ENCODE measurements around the gene YLPM1.

The YLPM1 gene

GRCh38 chr14:74826574-74826973 lies 63.5 kb downstream of the YLPM1 start:
- H3K27me3 ChIP-seq (ENCODE audit: control insufficient read depth in 1 of 2, insufficient read depth in 1 of 2, low read length in 2 of 2) = no peaks in the 10 kb centered on the region
- H2BK120ac ChIP-seq (ENCODE audit: low read depth, low read length) = no peak overlapping the region
- H3K14ac ChIP-seq (ENCODE audit: low read length in 2 of 2) = no peak overlapping the region
- H3K4me2 ChIP-seq (ENCODE audit: low read length, poor library complexity, severe bottlenecking) = no peak overlapping the region
- H2BK5ac ChIP-seq (ENCODE audit: low read depth, low read length, poor library complexity, severe bottlenecking) = no peak overlapping the region
- H2BK12ac ChIP-seq (ENCODE audit: low read length in 2 of 2) = no peak overlapping the region
- H3K36me3 ChIP-seq (ENCODE audit: control insufficient read depth in 1 of 2, insufficient read depth in 2 of 2, low read depth in 1 of 2, low read length in 2 of 2) = peaks cover 6 to 62% of the 10 kb centered on the region in 2 experiments
- H3K27ac ChIP-seq (ENCODE audit: low read length, poor library complexity, severe bottlenecking) = no peak overlapping the region
- H3K79me1 ChIP-seq (replicated peaks; ENCODE audit: low read length, poor library complexity, severe bottlenecking) = peaks cover 19% of the 10 kb centered on the region
- H3K4me1 ChIP-seq (ENCODE audit: control insufficient read depth, insufficient read depth, low read depth, low read length) = no peaks in the 10 kb centered on the region
- no peaks in the 10 kb centered on the region for H3K9me3 ChIP-seq (ENCODE audit: control insufficient read depth, low read length)
- H4K91ac ChIP-seq (ENCODE audit: low read length) = no peak overlapping the region
- H2AK5ac ChIP-seq (ENCODE audit: low read length, severe bottlenecking) = no peak overlapping the region
- H3K18ac ChIP-seq (ENCODE audit: low read depth in 1 of 2, low read length in 2 of 2) = no peak overlapping the region
- H3K4ac ChIP-seq (ENCODE audit: low read depth in 1 of 2, low read length in 2 of 2) = no peak overlapping the region
- no peak overlapping the region for H2AFZ ChIP-seq (ENCODE audit: low read depth, low read length)
- DNase-seq = no peak
- H2BK15ac ChIP-seq (ENCODE audit: low read depth, poor library complexity, severe bottlenecking) = no peak overlapping the region
- no peak overlapping the region for H3K23ac ChIP-seq (ENCODE audit: low read length in 2 of 2)
- H3K4me3 ChIP-seq (ENCODE audit: insufficient read depth in 1 of 2, low read depth in 1 of 2, low read length in 2 of 2) = no peak overlapping the region
- H3K9ac ChIP-seq (ENCODE audit: low read length) = no peak overlapping the region
- no peak overlapping the region for H4K8ac ChIP-seq (ENCODE audit: low read length)

DNA sequence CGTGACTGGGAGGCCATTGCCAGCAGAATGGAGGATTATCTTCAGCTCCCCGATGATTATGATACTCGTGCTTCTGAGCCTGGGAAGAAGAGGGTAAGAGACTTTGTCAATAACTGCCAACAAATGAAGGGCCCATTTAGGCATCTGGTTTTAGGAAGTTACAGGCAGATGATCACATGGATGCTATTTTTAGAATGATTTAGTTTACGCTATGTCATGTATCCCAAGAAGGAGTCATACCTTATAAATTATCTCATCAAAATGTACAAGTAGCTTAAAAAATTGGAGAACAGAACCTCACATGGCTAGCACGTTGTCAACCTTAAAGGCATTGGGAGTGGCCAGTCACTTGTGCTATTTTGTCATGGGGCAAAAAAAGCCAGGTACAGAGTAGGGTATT lies 66.1 kb downstream of the YLPM1 start:
- H3K14ac ChIP-seq (ENCODE audit: low read length in 2 of 2) = no peak overlapping the region
- H2AFZ ChIP-seq (ENCODE audit: low read depth, low read length) = no peak overlapping the region
- no peaks in the 10 kb centered on the region for H3K27me3 ChIP-seq (ENCODE audit: control insufficient read depth in 1 of 2, insufficient read depth in 1 of 2, low read length in 2 of 2)
- H2BK15ac ChIP-seq (ENCODE audit: low read depth, poor library complexity, severe bottlenecking) = no peak overlapping the region
- 97% methylated on average over 4 of the region's 5 CpGs for WGBS
- no peak overlapping the region for H2BK5ac ChIP-seq (ENCODE audit: low read depth, low read length, poor library complexity, severe bottlenecking)
- peaks cover 6 to 46% of the 10 kb centered on the region in 2 experiments for H3K36me3 ChIP-seq (ENCODE audit: control insufficient read depth in 1 of 2, insufficient read depth in 2 of 2, low read depth in 1 of 2, low read length in 2 of 2)
- no peak overlapping the region for H2AK5ac ChIP-seq (ENCODE audit: low read length, severe bottlenecking)
- no peak overlapping the region for H4K8ac ChIP-seq (ENCODE audit: low read length)
- peaks cover 4% of the 10 kb centered on the region for H3K4me1 ChIP-seq (ENCODE audit: control insufficient read depth, insufficient read depth, low read depth, low read length)
- H3K9ac ChIP-seq (ENCODE audit: low read length) = no peak overlapping the region
- no peak overlapping the region for H2BK120ac ChIP-seq (ENCODE audit: low read depth, low read length)
- no peak for DNase-seq
- no peak overlapping the region for H4K91ac ChIP-seq (ENCODE audit: low read length)
- no peak overlapping the region for H3K27ac ChIP-seq (ENCODE audit: low read length, poor library complexity, severe bottlenecking)
- no peak overlapping the region for H3K18ac ChIP-seq (ENCODE audit: low read depth in 1 of 2, low read length in 2 of 2)
- H3K4ac ChIP-seq (ENCODE audit: low read depth in 1 of 2, low read length in 2 of 2) = no peak overlapping the region
- no peak overlapping the region for H3K23ac ChIP-seq (ENCODE audit: low read length in 2 of 2)
- peaks cover 19% of the 10 kb centered on the region for H3K79me1 ChIP-seq (replicated peaks; ENCODE audit: low read length, poor library complexity, severe bottlenecking)
- no peak overlapping the region for H3K4me3 ChIP-seq (ENCODE audit: insufficient read depth in 1 of 2, low read depth in 1 of 2, low read length in 2 of 2)
- H2BK12ac ChIP-seq (ENCODE audit: low read length in 2 of 2) = no peak overlapping the region
- no peaks in the 10 kb centered on the region for H3K9me3 ChIP-seq (ENCODE audit: control insufficient read depth, low read length)
- no peak overlapping the region for H3K4me2 ChIP-seq (ENCODE audit: low read length, poor library complexity, severe bottlenecking)

DNA sequence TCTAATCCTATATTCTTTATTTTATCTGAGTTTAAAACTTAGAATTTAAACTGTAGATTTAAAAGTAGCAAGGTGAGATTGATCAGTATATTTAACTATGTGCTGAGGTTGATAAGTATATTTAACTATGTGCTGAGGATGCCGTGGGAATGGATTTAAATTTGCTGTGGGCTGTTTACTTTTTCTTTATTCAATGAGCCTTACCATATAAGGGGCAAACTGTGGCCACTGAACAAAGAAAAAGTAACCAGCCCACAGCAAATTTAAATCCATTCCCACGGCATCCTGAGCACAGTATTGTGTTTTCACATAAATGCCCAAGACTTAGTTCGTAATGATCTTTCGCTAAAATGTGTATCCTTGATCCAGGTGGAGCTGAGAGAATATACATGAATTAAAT lies 69.7 kb downstream of the YLPM1 start:
- H3K14ac ChIP-seq (ENCODE audit: low read length in 2 of 2) = no peak overlapping the region
- WGBS = 100% methylated on average over 2 of the region's 4 CpGs

GRCh38 chr14:74834692-74835392 lies 71.7 kb downstream of the YLPM1 start:
- Histone ChIP-seq H3K23ac (ENCODE audit: low read length in 2 of 2) (no peak overlapping the region), H2BK5ac (ENCODE audit: low read depth, low read length, poor library complexity, severe bottlenecking) (peak overlapping the region; percentile 46), H3K14ac (ENCODE audit: low read length in 2 of 2) (no peak overlapping the region), H3K36me3 (ENCODE audit: control insufficient read depth in 1 of 2, insufficient read depth in 2 of 2, low read depth in 1 of 2, low read length in 2 of 2) (peaks cover 3 to 34% of the 10 kb centered on the region in 2 experiments), H3K27me3 (ENCODE audit: control insufficient read depth in 1 of 2, insufficient read depth in 1 of 2, low read length in 2 of 2) (no peaks in the 10 kb centered on the region), H3K4me3 (ENCODE audit: insufficient read depth in 1 of 2, low read depth in 1 of 2, low read length in 2 of 2) (no peak overlapping the region), H4K91ac (ENCODE audit: low read length) (no peak overlapping the region), H4K8ac (ENCODE audit: low read length) (no peak overlapping the region), H3K9me3 (ENCODE audit: control insufficient read depth, low read length) (no peaks in the 10 kb centered on the region), H3K4ac (ENCODE audit: low read depth in 1 of 2, low read length in 2 of 2) (no peak overlapping the region), H2AK5ac (ENCODE audit: low read length, severe bottlenecking) (no peak overlapping the region), H2BK12ac (ENCODE audit: low read length in 2 of 2) (no peak overlapping the region), H3K4me2 (ENCODE audit: low read length, poor library complexity, severe bottlenecking) (peak overlapping the region; percentile 9), H3K27ac (ENCODE audit: low read length, poor library complexity, severe bottlenecking) (peak overlapping the region; percentile 69), H2BK15ac (ENCODE audit: low read depth, poor library complexity, severe bottlenecking) (no peak overlapping the region), H3K4me1 (ENCODE audit: control insufficient read depth, insufficient read depth, low read depth, low read length) (peaks cover 6% of the 10 kb centered on the region), H2AFZ (ENCODE audit: low read depth, low read length) (no peak overlapping the region), H3K79me1 (replicated peaks; ENCODE audit: low read length, poor library complexity, severe bottlenecking) (peaks cover 9% of the 10 kb centered on the region), H2BK120ac (ENCODE audit: low read depth, low read length) (no peak overlapping the region), H3K9ac (ENCODE audit: low read length) (no peak overlapping the region), H3K18ac (ENCODE audit: low read depth in 1 of 2, low read length in 2 of 2) (no peak overlapping the region)
- peak; percentile 18 for DNase-seq
- 82% methylated on average over 3 of the region's 5 CpGs for WGBS

More for the DNA sequence above, 69.7 kb downstream of the YLPM1 start:
- no peak overlapping the region for H2BK15ac ChIP-seq (ENCODE audit: low read depth, poor library complexity, severe bottlenecking)
- H3K9ac ChIP-seq (ENCODE audit: low read length) = no peak overlapping the region
- H3K23ac ChIP-seq (ENCODE audit: low read length in 2 of 2) = no peak overlapping the region
- no peak overlapping the region for H4K8ac ChIP-seq (ENCODE audit: low read length)
- no peaks in the 10 kb centered on the region for H3K27me3 ChIP-seq (ENCODE audit: control insufficient read depth in 1 of 2, insufficient read depth in 1 of 2, low read length in 2 of 2)
- H3K4ac ChIP-seq (ENCODE audit: low read depth in 1 of 2, low read length in 2 of 2) = no peak overlapping the region
- H3K79me1 ChIP-seq (replicated peaks; ENCODE audit: low read length, poor library complexity, severe bottlenecking) = peaks cover 15% of the 10 kb centered on the region
- H3K18ac ChIP-seq (ENCODE audit: low read depth in 1 of 2, low read length in 2 of 2) = no peak overlapping the region
- no peak overlapping the region for H4K91ac ChIP-seq (ENCODE audit: low read length)
- no peak overlapping the region for H2AK5ac ChIP-seq (ENCODE audit: low read length, severe bottlenecking)
- H3K4me1 ChIP-seq (ENCODE audit: control insufficient read depth, insufficient read depth, low read depth, low read length) = peaks cover 6% of the 10 kb centered on the region
- no peak overlapping the region for H3K4me2 ChIP-seq (ENCODE audit: low read length, poor library complexity, severe bottlenecking)
- H3K4me3 ChIP-seq (ENCODE audit: insufficient read depth in 1 of 2, low read depth in 1 of 2, low read length in 2 of 2) = no peak overlapping the region
- DNase-seq = no peak
- H3K27ac ChIP-seq (ENCODE audit: low read length, poor library complexity, severe bottlenecking) = no peak overlapping the region
- H2BK5ac ChIP-seq (ENCODE audit: low read depth, low read length, poor library complexity, severe bottlenecking) = no peak overlapping the region
- H2BK12ac ChIP-seq (ENCODE audit: low read length in 2 of 2) = no peak overlapping the region
- H3K9me3 ChIP-seq (ENCODE audit: control insufficient read depth, low read length) = no peaks in the 10 kb centered on the region
- H2BK120ac ChIP-seq (ENCODE audit: low read depth, low read length) = no peak overlapping the region
- H2AFZ ChIP-seq (ENCODE audit: low read depth, low read length) = no peak overlapping the region
- H3K36me3 ChIP-seq (ENCODE audit: control insufficient read depth in 1 of 2, insufficient read depth in 2 of 2, low read depth in 1 of 2, low read length in 2 of 2) = peaks cover 6 to 47% of the 10 kb centered on the region in 2 experiments

All from mesenchymal stem cell (in vitro differentiated cells and primary cell).